Activated B cell treated with CpG ODN at 0.5 μM for 24 hours (primary cell): ENCODE measurements around the gene SLC5A6. TPM values are rescaled to one million over a fixed set of nuclear protein-coding genes. Genes with fewer than 3 reads are reported as not detected.

Source experiments
- ATAC-seq: fragments of 200-7000 bp; cut with Tn5 transposase; one replicate; pipeline ENCODE4 v1.10.0; 2021; ENCODE audit warnings: low read depth, mild to moderate bottlenecking, moderate library complexity
- CTCF ChIA-PET: fragments of 350-600 bp; sonication (Branson Sonifier 250); formaldehyde crosslinking; loops from one replicate; lab custom pipeline; 2021; ENCODE audit warnings: antibody characterized with exemption; lab: Charles Lee
- POLR2A ChIA-PET: fragments of 350-600 bp; sonication (Branson Sonifier 250); formaldehyde crosslinking; loops from one replicate; lab custom pipeline; 2021; ENCODE audit warnings: antibody characterized with exemption; lab: Charles Lee
- DNase-seq: peaks from one replicate; pipeline ENCODE4 v3.0.0; 2022
- H3K27ac Mint-ChIP-seq: one replicate; pipeline ENCODE4 v1.8.0; 2020; ENCODE audit warnings: mixed read lengths
- H3K27me3 Mint-ChIP-seq: one replicate; pipeline ENCODE4 v1.8.0; 2021; ENCODE audit warnings: mixed read lengths
- H3K36me3 Mint-ChIP-seq: one replicate; pipeline ENCODE4 v1.8.0; 2021; ENCODE audit warnings: low read depth, mixed read lengths
- H3K4me1 Mint-ChIP-seq: one replicate; pipeline ENCODE4 v1.8.0; 2021; ENCODE audit warnings: mixed read lengths
- H3K4me3 Mint-ChIP-seq: one replicate; pipeline ENCODE4 v1.8.0; 2020; ENCODE audit warnings: mild to moderate bottlenecking, mixed read lengths
- H3K9me3 Mint-ChIP-seq: one replicate; pipeline ENCODE4 v1.8.0; 2020; ENCODE audit warnings: mixed read lengths
- CTCF ChIP-seq: fragments of 200-600 bp; IDR thresholded peaks from one replicate; pipeline ENCODE4 v1.8.0; 2022; ENCODE audit warnings: antibody characterized with exemption, mild to moderate bottlenecking
- intact Hi-C: fragments of 100-400 bp; cut with micrococcal nuclease; formaldehyde crosslinking; loops from one replicate; pipeline ENCODE4 v1.15.1; 2024
- total RNA-seq: library from RNA; stranded (reverse); gene quantifications from 2 replicates; pipeline ENCODE4 v1.2.3, GENCODE V29; 2022

Gene SLC5A6
- 53.2 and 69.9 TPM in 2 replicates for total RNA-seq

- Mint-ChIP-seq H3K4me3 (peak within 1 kb of the TSS; percentile 97), H3K4me1 (peaks cover 34% of the 10 kb centered on the region), H3K27ac (peak within 1 kb of the TSS; percentile 100), H3K27me3 (no peaks in the 10 kb centered on the region), H3K9me3 (no peaks in the 10 kb centered on the region), H3K36me3 (peaks cover 58% of the 10 kb centered on the region)
- POLR2A ChIA-PET: interaction anchor here (0.6 to 1.9 kb wide), 27 partner anchors 9 to 451 kb away, joined by 3 to 12 read pairs (median 4); partner anchors contain the start of genes ABHD1, AGBL5, GTF3C2 and NRBP1
- no peak for TF ChIP-seq CTCF
- DNase-seq (peak; percentile 96), ATAC-seq (peak; percentile 88)
- CTCF ChIA-PET: no interaction called here
- intact Hi-C loops: loop anchor here (1.0 to 5.0 kb wide), 13 partner anchors 52 to 1540 kb away; partner anchors contain the start of genes CCDC121, EIF2B4, GPN1 and GTF3C2
These were observed at the start of gene SLC5A6, which contains the start of gene ATRAID for GRCh38 chr2:27211943-27212625. Gene SLC5A6, minus strand, starts transcription at chr2:27212268. Its CDS starts 4,618 bp downstream, at chr2:27207650. Gene ATRAID, plus strand, starts transcription at chr2:27212041. Its CDS starts 328 bp downstream, at chr2:27212369.

- Mint-ChIP-seq H3K27me3 (peaks cover 65% of the 10 kb centered on the region), H3K27ac (no peak overlapping the region), H3K4me3 (peak overlapping the region; percentile 74), H3K9me3 (no peaks in the 10 kb centered on the region), H3K36me3 (peaks cover 2% of the 10 kb centered on the region), H3K4me1 (peaks cover 33% of the 10 kb centered on the region)
- no peak for DNase-seq
- CTCF ChIA-PET: no interaction called here
- no peak for TF ChIP-seq CTCF
- POLR2A ChIA-PET: no interaction called here
- ATAC-seq: no peak
- intact Hi-C loops: no loop called here
These were observed 49.3 kb upstream of the SLC5A6 start for GRCh38 chr2:27261241-27261925.

- intact Hi-C loops: no loop called here
- Mint-ChIP-seq H3K36me3 (no peaks in the 10 kb centered on the region), H3K9me3 (no peaks in the 10 kb centered on the region), H3K27ac (no peak overlapping the region), H3K4me1 (peaks cover 12% of the 10 kb centered on the region), H3K4me3 (no peak overlapping the region), H3K27me3 (peaks cover 59% of the 10 kb centered on the region)
- ATAC-seq: no peak
- no peak for TF ChIP-seq CTCF
- DNase-seq: no peak
- POLR2A ChIA-PET: no interaction called here
- CTCF ChIA-PET: no interaction called here
These were observed 46.0 kb upstream of the SLC5A6 start for GRCh38 chr2:27258051-27258450.

GRCh38 chr2:27256855-27257454 is 44.9 kb upstream of the SLC5A6 start:
- ChIA-PET CTCF (no interaction called here), POLR2A (interaction anchor here (0.6 kb wide), 1 partner anchor 44 kb away, joined by 5 read pairs; no protein-coding TSS in a partner anchor)
- Mint-ChIP-seq H3K9me3 (no peaks in the 10 kb centered on the region), H3K27me3 (peaks cover 58% of the 10 kb centered on the region), H3K4me1 (peaks cover 11% of the 10 kb centered on the region), H3K36me3 (no peaks in the 10 kb centered on the region), H3K27ac (no peak overlapping the region), H3K4me3 (no peak overlapping the region)
- no peak for TF ChIP-seq CTCF
- ATAC-seq (no peak), DNase-seq (no peak)
- intact Hi-C loops: no loop called here

GRCh38 chr2:27255660-27256059 is 43.6 kb upstream of the SLC5A6 start:
- ChIA-PET CTCF (no interaction called here), POLR2A (no interaction called here)
- no peaks in the 10 kb centered on the region for H3K36me3 Mint-ChIP-seq
- peaks cover 54% of the 10 kb centered on the region for H3K27me3 Mint-ChIP-seq
- intact Hi-C loops: no loop called here
- no peak overlapping the region for H3K27ac Mint-ChIP-seq
- ATAC-seq (no peak), DNase-seq (no peak)
- no peaks in the 10 kb centered on the region for H3K9me3 Mint-ChIP-seq
- H3K4me3 Mint-ChIP-seq: no peak overlapping the region
- TF ChIP-seq CTCF: no peak
- H3K4me1 Mint-ChIP-seq: no peaks in the 10 kb centered on the region
